ENCODE data around the gene SV2C. TPM values are rescaled to one million over a fixed set of nuclear protein-coding genes. Genes with fewer than 3 reads are reported as not detected.

SV2C gene
- total RNA-seq, 1 donor from 2014 or later, result not detected

GRCh38 chr5:76163111-76163628, 80.0 kb downstream of the SV2C start:
- DNase-seq (ENCODE audit: low read depth, low spot score), result no peak

GRCh38 chr5:76165029-76165428, 81.8 kb downstream of the SV2C start:
- DNase-seq (ENCODE audit: low read depth, low spot score), result no peak

DNA sequence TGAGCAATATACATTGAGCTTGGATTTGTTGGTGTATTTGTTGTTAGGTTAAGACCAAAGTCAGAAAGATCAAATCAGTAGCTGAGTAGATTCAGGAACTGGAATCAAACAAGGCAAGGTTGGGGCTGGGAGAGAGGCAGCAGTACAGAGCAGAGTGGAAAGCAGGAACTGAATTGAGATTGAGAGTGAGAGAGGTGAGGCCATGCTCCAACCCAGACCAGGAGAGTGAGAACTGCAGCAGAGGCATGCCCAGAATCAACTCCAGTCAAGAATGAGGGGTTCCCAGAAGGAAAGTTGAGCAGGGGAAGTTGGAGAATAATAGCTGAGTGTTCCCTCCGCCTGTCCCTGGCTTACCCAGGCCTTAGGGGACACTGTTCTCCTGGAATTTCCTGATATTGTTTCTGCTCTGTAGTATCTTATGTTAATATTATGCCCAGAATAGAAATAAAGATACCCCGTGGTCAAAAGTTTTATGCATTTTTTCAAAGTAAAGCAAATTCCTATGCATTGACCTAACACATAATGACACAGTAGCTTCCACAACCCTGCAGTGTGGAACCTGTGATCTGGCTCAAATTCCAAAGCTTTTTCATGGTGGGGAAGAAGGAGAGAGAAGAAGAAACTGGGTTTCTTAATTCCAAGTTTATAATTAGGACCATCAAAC, 82.7 kb downstream of the SV2C start:
- DNase-seq (ENCODE audit: low read depth, low spot score), result no peak

GRCh38 chr5:76166886-76167576, 83.8 kb downstream of the SV2C start:
- DNase-seq (ENCODE audit: low read depth, low spot score), result no peak

GRCh38 chr5:76169146-76169905, 86.1 kb downstream of the SV2C start:
- DNase-seq (ENCODE audit: low read depth, low spot score), result no peak

- DNase-seq (ENCODE audit: low read depth, low spot score), result no peak
Observed at GRCh38 chr5:76174101-76174500, 90.9 kb downstream of the SV2C start.

- DNase-seq (ENCODE audit: low read depth, low spot score), result peak; percentile 26
Observed at GRCh38 chr5:76175051-76175666, 92.0 kb downstream of the SV2C start.

GRCh38 chr5:76175821-76176403, 92.7 kb downstream of the SV2C start:
- no peak for DNase-seq (ENCODE audit: low read depth, low spot score)

- DNase-seq (ENCODE audit: low read depth, low spot score), result no peak
Observed at GRCh38 chr5:76177978-76178377, 94.8 kb downstream of the SV2C start.

DNA sequence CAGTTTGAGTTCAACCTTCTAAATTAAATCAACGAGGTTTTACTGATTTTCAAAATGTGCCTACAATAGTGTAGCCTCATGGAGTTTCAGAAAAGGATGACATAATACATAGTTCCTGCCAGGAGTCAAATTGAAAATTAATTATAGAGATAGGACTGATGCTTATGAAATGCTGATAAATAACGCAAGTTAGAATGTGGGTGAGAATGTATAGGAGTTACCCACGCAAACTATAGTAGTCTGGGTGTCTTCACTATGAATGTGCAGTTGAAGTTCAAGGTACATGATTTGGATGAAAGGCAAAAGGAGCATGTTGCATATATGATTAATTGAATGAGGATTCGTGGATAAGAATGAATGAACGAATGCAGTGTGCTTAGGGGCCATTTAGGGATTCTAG, 95.7 kb downstream of the SV2C start:
- DNase-seq (ENCODE audit: low read depth, low spot score), result no peak

- DNase-seq (ENCODE audit: low read depth, low spot score), result no peak
Observed at GRCh38 chr5:76180814-76181805, 97.9 kb downstream of the SV2C start.

GRCh38 chr5:76187386-76187785, 104.2 kb downstream of the SV2C start:
- DNase-seq (ENCODE audit: low read depth, low spot score), result no peak

- no peak for DNase-seq (ENCODE audit: low read depth, low spot score)
Observed at GRCh38 chr5:76190356-76190755, 107.2 kb downstream of the SV2C start.

DNA sequence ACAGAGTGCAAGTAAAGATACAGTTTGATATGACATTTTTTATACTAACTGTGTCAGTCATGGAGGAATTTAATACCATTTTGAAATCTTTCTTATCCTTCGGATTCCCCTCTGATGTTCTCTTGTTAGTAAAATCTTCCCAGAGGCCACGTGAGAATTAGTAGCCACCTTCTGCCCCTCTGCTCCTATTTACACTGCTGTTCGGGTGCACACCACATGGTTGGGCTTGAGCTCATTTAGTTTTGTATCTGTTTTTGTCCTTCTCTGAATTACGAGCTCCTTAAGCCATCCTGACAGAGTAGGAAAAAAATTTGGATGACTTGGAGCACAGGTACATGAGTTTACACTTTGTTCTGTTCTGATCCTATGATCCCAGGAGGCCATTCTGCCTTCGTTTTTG, 109.7 kb downstream of the SV2C start:
- DNase-seq (ENCODE audit: low read depth, low spot score), result no peak

DNA sequence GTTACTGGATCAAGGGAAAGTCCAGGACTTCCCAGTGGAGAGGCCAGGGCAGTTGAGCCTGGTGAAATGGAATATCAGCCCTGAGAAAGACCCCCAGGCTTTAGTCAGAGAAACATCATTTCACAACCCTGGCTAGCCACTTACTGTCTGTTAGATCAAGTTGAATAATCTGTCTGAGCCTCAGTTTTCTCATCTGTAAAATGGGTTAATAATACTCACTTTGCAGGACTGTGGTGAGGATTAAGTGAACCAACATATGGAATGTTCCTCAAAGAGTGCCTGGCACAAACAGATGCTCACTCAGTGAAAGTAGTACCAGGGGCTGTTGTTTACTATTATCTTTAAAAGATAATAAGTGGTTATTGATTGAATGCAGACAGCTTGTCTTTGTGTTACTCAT, 110.5 kb downstream of the SV2C start:
- DNase-seq (ENCODE audit: low read depth, low spot score), result no peak

GRCh38 chr5:76194340-76194739, 111.2 kb downstream of the SV2C start:
- no peak for DNase-seq (ENCODE audit: low read depth, low spot score)

- no peak for DNase-seq (ENCODE audit: low read depth, low spot score)
Observed at GRCh38 chr5:76196457-76196856, 113.3 kb downstream of the SV2C start.

GRCh38 chr5:76196886-76197489, 113.8 kb downstream of the SV2C start:
- no peak for DNase-seq (ENCODE audit: low read depth, low spot score)

DNA sequence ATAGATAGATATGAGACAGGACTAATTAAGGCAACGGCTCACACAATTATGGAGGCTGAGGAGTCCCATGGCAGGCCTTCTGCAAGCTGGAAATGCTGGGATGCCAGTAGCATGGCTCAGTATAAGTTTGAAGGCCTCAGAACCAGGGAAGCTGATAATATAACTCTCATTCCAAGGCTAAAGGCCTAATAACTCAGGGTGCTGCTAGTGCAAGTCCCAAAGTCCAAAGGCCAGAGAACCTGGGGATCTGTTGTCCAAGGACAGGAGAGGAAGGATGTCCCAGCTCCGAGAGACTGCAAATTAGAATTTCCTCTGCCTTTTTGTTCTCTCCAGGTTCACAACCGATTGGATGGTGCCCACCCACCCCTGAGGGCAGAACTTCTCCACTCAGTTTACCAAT, 114.5 kb downstream of the SV2C start:
- DNase-seq (ENCODE audit: low read depth, low spot score), result no peak

Data from pulmonary artery endothelial cell (primary cell).